Measurements from ENCODE around the gene RASL11A.

Gene RASL11A

DNA sequence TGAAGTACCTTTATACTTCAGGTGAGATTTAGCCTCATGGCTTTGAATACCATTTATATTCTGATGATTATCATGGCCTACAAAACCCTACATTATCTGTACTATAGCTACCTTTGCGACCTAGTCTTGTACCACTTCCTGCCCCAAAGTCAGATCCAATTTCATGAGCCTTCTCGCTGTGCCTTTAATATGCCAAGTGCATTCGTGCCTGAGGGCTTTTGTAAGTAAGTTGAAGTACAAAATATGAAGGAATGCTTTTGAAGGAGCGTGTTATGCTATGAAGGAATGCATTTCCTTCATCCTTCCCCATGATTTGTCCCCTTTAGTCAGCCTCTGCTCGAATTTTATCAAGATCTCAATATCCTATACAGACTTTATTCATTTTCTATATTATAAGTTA, 9.2 kb upstream of the RASL11A start:
- H2BK12ac ChIP-seq (ENCODE audit: low read length in 2 of 2), result no peak overlapping the region
- no peak overlapping the region for H2BK120ac ChIP-seq (ENCODE audit: low read depth, low read length)
- H3K18ac ChIP-seq (ENCODE audit: low read depth in 1 of 2, low read length in 2 of 2), result no peak overlapping the region
- peaks cover 26 to 67% of the 10 kb centered on the region in 2 experiments for H3K36me3 ChIP-seq (ENCODE audit: control insufficient read depth in 1 of 2, insufficient read depth in 2 of 2, low read depth in 1 of 2, low read length in 2 of 2)
- no peak overlapping the region for H3K4me2 ChIP-seq (ENCODE audit: low read length, poor library complexity, severe bottlenecking)
- DNase-seq, result no peak
- H3K23ac ChIP-seq (ENCODE audit: low read length in 2 of 2), result no peak overlapping the region
- H3K79me1 ChIP-seq (replicated peaks; ENCODE audit: low read length, poor library complexity, severe bottlenecking), result peaks cover 8% of the 10 kb centered on the region
- no peak overlapping the region for H2BK5ac ChIP-seq (ENCODE audit: low read depth, low read length, poor library complexity, severe bottlenecking)
- 100% methylated on average over 1 of the region's 5 CpGs for WGBS
- H2BK15ac ChIP-seq (ENCODE audit: low read depth, poor library complexity, severe bottlenecking), result no peak overlapping the region
- no peak overlapping the region for H3K4ac ChIP-seq (ENCODE audit: low read depth in 1 of 2, low read length in 2 of 2)
- H3K9me3 ChIP-seq (ENCODE audit: control insufficient read depth, low read length), result no peaks in the 10 kb centered on the region
- no peak overlapping the region for H3K9ac ChIP-seq (ENCODE audit: low read length)
- peaks cover 1% of the 10 kb centered on the region for H3K4me1 ChIP-seq (ENCODE audit: control insufficient read depth, insufficient read depth, low read depth, low read length)
- H2AFZ ChIP-seq (ENCODE audit: low read depth, low read length), result no peak overlapping the region
- H3K27me3 ChIP-seq (ENCODE audit: control insufficient read depth in 1 of 2, insufficient read depth in 1 of 2, low read length in 2 of 2), result no peaks in the 10 kb centered on the region
- H3K4me3 ChIP-seq (ENCODE audit: insufficient read depth in 1 of 2, low read depth in 1 of 2, low read length in 2 of 2), result no peak overlapping the region
- H2AK5ac ChIP-seq (ENCODE audit: low read length, severe bottlenecking), result no peak overlapping the region
- no peak overlapping the region for H3K27ac ChIP-seq (ENCODE audit: low read length, poor library complexity, severe bottlenecking)
- no peak overlapping the region for H4K8ac ChIP-seq (ENCODE audit: low read length)
- no peak overlapping the region for H3K14ac ChIP-seq (ENCODE audit: low read length in 2 of 2)
- H4K91ac ChIP-seq (ENCODE audit: low read length), result no peak overlapping the region

DNA sequence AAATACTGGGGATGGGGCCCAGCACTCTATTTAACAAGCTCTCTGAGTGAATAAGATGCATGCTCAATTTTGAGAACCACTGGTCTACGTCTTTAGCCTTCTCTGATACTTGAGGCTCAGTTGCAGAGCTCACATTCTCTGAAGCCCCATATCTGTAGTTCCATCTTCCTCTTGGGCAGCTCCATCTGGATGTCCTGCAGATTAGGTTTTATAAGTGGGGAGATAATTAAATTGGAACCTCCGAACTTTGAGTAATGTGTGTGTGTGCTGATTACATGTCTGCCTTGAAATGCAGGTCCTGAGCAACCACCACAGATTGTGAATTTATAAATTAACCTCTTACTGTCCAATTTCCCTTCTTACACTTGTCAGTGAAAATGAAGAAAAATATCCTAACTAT, 7.2 kb upstream of the RASL11A start:
- peaks cover 17 to 47% of the 10 kb centered on the region in 2 experiments for H3K36me3 ChIP-seq (ENCODE audit: control insufficient read depth in 1 of 2, insufficient read depth in 2 of 2, low read depth in 1 of 2, low read length in 2 of 2)
- H3K18ac ChIP-seq (ENCODE audit: low read depth in 1 of 2, low read length in 2 of 2), result no peak overlapping the region
- H3K4me2 ChIP-seq (ENCODE audit: low read length, poor library complexity, severe bottlenecking), result no peak overlapping the region
- H2BK12ac ChIP-seq (ENCODE audit: low read length in 2 of 2), result no peak overlapping the region
- H4K91ac ChIP-seq (ENCODE audit: low read length), result no peak overlapping the region
- no peaks in the 10 kb centered on the region for H3K27me3 ChIP-seq (ENCODE audit: control insufficient read depth in 1 of 2, insufficient read depth in 1 of 2, low read length in 2 of 2)
- DNase-seq, result no peak
- no peak overlapping the region for H2BK15ac ChIP-seq (ENCODE audit: low read depth, poor library complexity, severe bottlenecking)
- H3K4ac ChIP-seq (ENCODE audit: low read depth in 1 of 2, low read length in 2 of 2), result no peak overlapping the region
- H3K4me1 ChIP-seq (ENCODE audit: control insufficient read depth, insufficient read depth, low read depth, low read length), result peaks cover 1% of the 10 kb centered on the region
- no peak overlapping the region for H4K8ac ChIP-seq (ENCODE audit: low read length)
- H3K4me3 ChIP-seq (ENCODE audit: insufficient read depth in 1 of 2, low read depth in 1 of 2, low read length in 2 of 2), result no peak overlapping the region
- H2AK5ac ChIP-seq (ENCODE audit: low read length, severe bottlenecking), result no peak overlapping the region
- no peak overlapping the region for H2BK5ac ChIP-seq (ENCODE audit: low read depth, low read length, poor library complexity, severe bottlenecking)
- peak overlapping the region; percentile 88 for H3K9ac ChIP-seq (ENCODE audit: low read length)
- H3K14ac ChIP-seq (ENCODE audit: low read length in 2 of 2), result no peak overlapping the region
- H3K79me1 ChIP-seq (replicated peaks; ENCODE audit: low read length, poor library complexity, severe bottlenecking), result peaks cover 7% of the 10 kb centered on the region
- H3K9me3 ChIP-seq (ENCODE audit: control insufficient read depth, low read length), result no peaks in the 10 kb centered on the region
- WGBS, result 86% methylated on average over 1 of the region's 2 CpGs
- H2BK120ac ChIP-seq (ENCODE audit: low read depth, low read length), result no peak overlapping the region
- no peak overlapping the region for H2AFZ ChIP-seq (ENCODE audit: low read depth, low read length)
- H3K27ac ChIP-seq (ENCODE audit: low read length, poor library complexity, severe bottlenecking), result no peak overlapping the region
- H3K23ac ChIP-seq (ENCODE audit: low read length in 2 of 2), result no peak overlapping the region

DNA sequence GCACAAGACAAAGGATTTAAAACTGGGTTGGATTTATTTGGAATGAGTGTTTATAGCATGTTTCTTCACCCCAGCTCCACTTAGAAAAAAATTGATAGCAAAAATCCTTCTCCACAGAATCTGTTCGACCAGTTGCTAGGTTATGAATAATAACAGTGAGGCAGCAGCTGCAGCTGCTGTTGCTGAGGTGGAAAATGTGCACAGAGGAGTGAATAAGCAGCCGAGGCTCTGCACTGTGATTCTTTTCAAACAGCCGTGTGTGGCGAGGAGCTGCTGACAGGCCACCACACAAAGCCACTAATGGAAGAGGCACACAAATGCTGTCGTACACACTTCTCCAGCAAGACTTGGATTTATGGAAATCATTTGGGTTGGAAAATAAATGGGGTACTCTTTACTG, 6.4 kb upstream of the RASL11A start:
- peak overlapping the region; percentile 17 for H4K8ac ChIP-seq (ENCODE audit: low read length)
- no peak overlapping the region for H3K18ac ChIP-seq (ENCODE audit: low read depth in 1 of 2, low read length in 2 of 2)
- no peak overlapping the region for H2AFZ ChIP-seq (ENCODE audit: low read depth, low read length)
- no peak overlapping the region for H2BK5ac ChIP-seq (ENCODE audit: low read depth, low read length, poor library complexity, severe bottlenecking)
- H3K27ac ChIP-seq (ENCODE audit: low read length, poor library complexity, severe bottlenecking), result no peak overlapping the region
- H2BK120ac ChIP-seq (ENCODE audit: low read depth, low read length), result no peak overlapping the region
- H3K4me1 ChIP-seq (ENCODE audit: control insufficient read depth, insufficient read depth, low read depth, low read length), result peaks cover 1% of the 10 kb centered on the region
- 68% methylated on average over 5 of the region's 5 CpGs for WGBS
- no peak overlapping the region for H2BK12ac ChIP-seq (ENCODE audit: low read length in 2 of 2)
- no peak overlapping the region for H2BK15ac ChIP-seq (ENCODE audit: low read depth, poor library complexity, severe bottlenecking)
- peak overlapping the region; percentile 20 for H3K4me2 ChIP-seq (ENCODE audit: low read length, poor library complexity, severe bottlenecking)
- no peak overlapping the region for H2AK5ac ChIP-seq (ENCODE audit: low read length, severe bottlenecking)
- peaks cover 5% of the 10 kb centered on the region for H3K79me1 ChIP-seq (replicated peaks; ENCODE audit: low read length, poor library complexity, severe bottlenecking)
- H3K9ac ChIP-seq (ENCODE audit: low read length), result peak overlapping the region; percentile 88
- peaks cover 15 to 40% of the 10 kb centered on the region in 2 experiments for H3K36me3 ChIP-seq (ENCODE audit: control insufficient read depth in 1 of 2, insufficient read depth in 2 of 2, low read depth in 1 of 2, low read length in 2 of 2)
- no peak overlapping the region for H3K4ac ChIP-seq (ENCODE audit: low read depth in 1 of 2, low read length in 2 of 2)
- peak overlapping the region in 1 of 2 experiments; percentile 35 for H3K4me3 ChIP-seq (ENCODE audit: insufficient read depth in 1 of 2, low read depth in 1 of 2, low read length in 2 of 2)
- DNase-seq, result peak; percentile 84
- H4K91ac ChIP-seq (ENCODE audit: low read length), result no peak overlapping the region
- no peaks in the 10 kb centered on the region for H3K9me3 ChIP-seq (ENCODE audit: control insufficient read depth, low read length)
- H3K23ac ChIP-seq (ENCODE audit: low read length in 2 of 2), result no peak overlapping the region
- H3K14ac ChIP-seq (ENCODE audit: low read length in 2 of 2), result peak overlapping the region in 1 of 2 experiments; percentile 53
- no peaks in the 10 kb centered on the region for H3K27me3 ChIP-seq (ENCODE audit: control insufficient read depth in 1 of 2, insufficient read depth in 1 of 2, low read length in 2 of 2)

DNA sequence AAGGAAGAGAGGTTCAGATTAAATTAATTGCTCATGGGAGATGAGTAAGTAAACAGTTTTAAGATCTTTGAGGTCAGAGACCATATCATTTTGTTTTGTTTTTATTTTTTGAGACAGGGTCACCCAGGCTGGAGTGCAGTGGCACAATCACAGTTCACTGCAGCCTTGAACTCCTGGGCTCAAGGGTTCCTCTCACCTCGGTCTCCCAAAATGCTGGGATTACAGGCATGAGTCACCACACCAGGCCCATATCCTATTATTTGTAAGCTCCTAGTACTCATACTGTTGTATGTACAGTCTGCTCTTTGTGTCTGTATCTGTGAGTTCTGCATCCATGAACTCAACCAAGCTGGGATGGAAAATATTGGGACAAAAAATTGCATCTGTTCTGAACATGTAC, 6.0 kb upstream of the RASL11A start:
- Histone ChIP-seq H3K4me1 (ENCODE audit: control insufficient read depth, insufficient read depth, low read depth, low read length) (peaks cover 1% of the 10 kb centered on the region), H3K9ac (ENCODE audit: low read length) (peak overlapping the region; percentile 88), H2BK120ac (ENCODE audit: low read depth, low read length) (no peak overlapping the region), H3K27me3 (ENCODE audit: control insufficient read depth in 1 of 2, insufficient read depth in 1 of 2, low read length in 2 of 2) (no peaks in the 10 kb centered on the region), H3K27ac (ENCODE audit: low read length, poor library complexity, severe bottlenecking) (no peak overlapping the region), H3K4me2 (ENCODE audit: low read length, poor library complexity, severe bottlenecking) (no peak overlapping the region), H4K91ac (ENCODE audit: low read length) (no peak overlapping the region), H2BK15ac (ENCODE audit: low read depth, poor library complexity, severe bottlenecking) (no peak overlapping the region), H4K8ac (ENCODE audit: low read length) (no peak overlapping the region), H3K4ac (ENCODE audit: low read depth in 1 of 2, low read length in 2 of 2) (no peak overlapping the region), H3K79me1 (replicated peaks; ENCODE audit: low read length, poor library complexity, severe bottlenecking) (peaks cover 5% of the 10 kb centered on the region), H2BK12ac (ENCODE audit: low read length in 2 of 2) (no peak overlapping the region), H3K18ac (ENCODE audit: low read depth in 1 of 2, low read length in 2 of 2) (no peak overlapping the region), H3K9me3 (ENCODE audit: control insufficient read depth, low read length) (no peaks in the 10 kb centered on the region), H3K36me3 (ENCODE audit: control insufficient read depth in 1 of 2, insufficient read depth in 2 of 2, low read depth in 1 of 2, low read length in 2 of 2) (peaks cover 15 to 35% of the 10 kb centered on the region in 2 experiments), H2AFZ (ENCODE audit: low read depth, low read length) (no peak overlapping the region), H2BK5ac (ENCODE audit: low read depth, low read length, poor library complexity, severe bottlenecking) (no peak overlapping the region), H2AK5ac (ENCODE audit: low read length, severe bottlenecking) (no peak overlapping the region), H3K4me3 (ENCODE audit: insufficient read depth in 1 of 2, low read depth in 1 of 2, low read length in 2 of 2) (peak overlapping the region in 1 of 2 experiments; percentile 35), H3K14ac (ENCODE audit: low read length in 2 of 2) (no peak overlapping the region), H3K23ac (ENCODE audit: low read length in 2 of 2) (no peak overlapping the region)
- DNase-seq, result no peak
- no CpG with 5 or more reads among the region's 1 CpG for WGBS
